Upper lobe of left lung (tissue), 6 donors: ENCODE data around the gene TMEM258. TPM values are rescaled to one million over a fixed set of nuclear protein-coding genes. Genes with fewer than 3 reads are reported as not detected.

Experiments used
- ATAC-seq, 2 donors: fragments of 200-7000 bp; cut with Tn5 transposase; one replicate each; pipeline ENCODE4 v1.9.1; 2022; ENCODE audit warnings: mild to moderate bottlenecking in 2 of 2, moderate library complexity in 2 of 2; ENCODE audit not compliant: low FRiP score in 2 of 2
- DNase-seq, 2 donors: peaks; one replicate each; pipeline ENCODE4 v3.0.0-alpha.2; 2019 to 2020
- H3K27ac ChIP-seq, 4 donors: fragments of 200-600 bp; sonication (generic); one replicate each; pipeline ENCODE4 v1.5.1; 2016 to 2019
- H3K27me3 ChIP-seq, 4 donors: fragments of 200-600 bp; sonication (generic); one replicate each; pipeline ENCODE4 v1.5.1; 2017 to 2019
- H3K36me3 ChIP-seq, 4 donors: fragments of 200-600 bp; sonication (generic); one replicate each; pipeline ENCODE4 v1.5.1; 2016 to 2019
- H3K4me1 ChIP-seq, 4 donors: fragments of 200-600 bp; sonication (generic); one replicate each; pipeline ENCODE4 v1.5.1; 2018 to 2019
- H3K4me3 ChIP-seq, 4 donors: fragments of 200-600 bp; sonication (generic); one replicate each; pipeline ENCODE4 v1.5.1; 2017 to 2019; ENCODE audit warnings: mild to moderate bottlenecking in 2 of 4, moderate library complexity in 1 of 4
- H3K9me3 ChIP-seq, 4 donors: fragments of 200-600 bp; sonication (generic); one replicate each; pipeline ENCODE4 v1.5.1; 2018 to 2019
- EP300 ChIP-seq, 4 donors: sonication (generic); formaldehyde crosslinking; IDR thresholded peaks; one replicate each; pipeline ENCODE4 v1.5.1; 2017; ENCODE audit warnings: antibody characterized with exemption in 4 of 4, control low read depth in 2 of 4
- POLR2A ChIP-seq, 4 donors: fragments of 450-650 bp; IDR thresholded peaks; one replicate each; pipeline ENCODE4 v1.5.1; 2016 to 2017; ENCODE audit warnings: antibody characterized with exemption in 4 of 4, mild to moderate bottlenecking in 2 of 4
- POLR2AphosphoS5 ChIP-seq, 2 donors: sonication (generic); formaldehyde crosslinking; IDR thresholded peaks; one replicate each; pipeline ENCODE4 v1.5.1; 2017; ENCODE audit warnings: antibody characterized with exemption in 2 of 2
- WGBS, 2 donors: methylation state at CpG; one replicate each; pipeline ENCODE4 v1.1.5; 2017 to 2018; 5-methylcytosine and 5-hydroxymethylcytosine counted together
- total RNA-seq, 6 donors: library from RNA; depleted of rRNA in 4 of 6; stranded (reverse); fragments of >200 nt in 4 of 6; gene quantifications; one replicate each; pipeline versions ENCODE4 v1.1.0 to v1.2.1, GENCODE V29; 2016 to 2021
- TF ChIP-seq, protein P1 (sequence below), 6 experiments: fragments of 450-650 bp in 4 of 6; fragments of 200-600 bp in 2 of 6; sonication (generic) in 2 of 6; IDR thresholded peaks; one replicate each; pipeline ENCODE4 v1.5.1; 2016 to 2019; ENCODE audit warnings: antibody characterized with exemption in 6 of 6
- donor health status: DM: no; HTN: no; CAD: no; lungs with moderate emphysema.
- donor health status: DM: no; HTN: yes; CAD: no; lungs with severe emphysema.

TMEM258 gene
- total RNA-seq, 6 donors from 2014 or later = 8.4 to 106 (median 34.9) TPM

DNA sequence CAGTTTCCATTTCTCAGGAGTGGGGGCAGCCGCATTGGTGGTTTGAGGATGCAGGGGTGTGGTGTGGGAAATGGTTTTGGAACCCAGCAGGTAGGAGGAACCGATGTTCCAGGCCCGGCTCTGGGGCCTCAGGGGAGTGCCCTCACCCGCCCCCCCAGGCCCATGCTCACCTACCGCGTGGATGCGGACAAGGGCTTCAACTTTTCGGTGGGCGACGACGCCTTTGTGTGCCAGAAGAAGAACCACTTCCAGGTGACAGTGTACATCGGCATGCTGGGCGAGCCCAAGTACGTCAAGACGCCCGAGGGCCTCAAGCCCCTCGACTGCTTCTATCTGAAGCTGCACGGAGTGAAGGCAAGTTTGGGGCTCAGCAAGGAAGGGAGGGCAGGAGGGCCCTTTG, 18.6 kb downstream of the TMEM258 start:
- DNase-seq = no peak
- no peak for ATAC-seq
- 93% methylated on average over 16 to 18 of the region's 18 CpGs for WGBS, 2 donors
- TF ChIP-seq POLR2AphosphoS5 (IDR thresholded peaks at IDR 0.05) (no peak), EP300 (IDR thresholded peaks at IDR 0.05) (no peak), POLR2A (IDR thresholded peaks at IDR 0.05) (no peak)
- TF ChIP-seq, protein P1, sequence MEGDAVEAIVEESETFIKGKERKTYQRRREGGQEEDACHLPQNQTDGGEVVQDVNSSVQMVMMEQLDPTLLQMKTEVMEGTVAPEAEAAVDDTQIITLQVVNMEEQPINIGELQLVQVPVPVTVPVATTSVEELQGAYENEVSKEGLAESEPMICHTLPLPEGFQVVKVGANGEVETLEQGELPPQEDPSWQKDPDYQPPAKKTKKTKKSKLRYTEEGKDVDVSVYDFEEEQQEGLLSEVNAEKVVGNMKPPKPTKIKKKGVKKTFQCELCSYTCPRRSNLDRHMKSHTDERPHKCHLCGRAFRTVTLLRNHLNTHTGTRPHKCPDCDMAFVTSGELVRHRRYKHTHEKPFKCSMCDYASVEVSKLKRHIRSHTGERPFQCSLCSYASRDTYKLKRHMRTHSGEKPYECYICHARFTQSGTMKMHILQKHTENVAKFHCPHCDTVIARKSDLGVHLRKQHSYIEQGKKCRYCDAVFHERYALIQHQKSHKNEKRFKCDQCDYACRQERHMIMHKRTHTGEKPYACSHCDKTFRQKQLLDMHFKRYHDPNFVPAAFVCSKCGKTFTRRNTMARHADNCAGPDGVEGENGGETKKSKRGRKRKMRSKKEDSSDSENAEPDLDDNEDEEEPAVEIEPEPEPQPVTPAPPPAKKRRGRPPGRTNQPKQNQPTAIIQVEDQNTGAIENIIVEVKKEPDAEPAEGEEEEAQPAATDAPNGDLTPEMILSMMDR (IDR thresholded peaks at IDR 0.05) = no peak
- Histone ChIP-seq H3K4me3 (no peak overlapping the region), H3K9me3 (no peaks in the 10 kb centered on the region), H3K36me3 (no peaks in the 10 kb centered on the region), H3K4me1 (peaks cover 9 to 26% (median 17%) of the 10 kb centered on the region in 4 donors), H3K27ac (no peak overlapping the region), H3K27me3 (no peaks in the 10 kb centered on the region)

DNA sequence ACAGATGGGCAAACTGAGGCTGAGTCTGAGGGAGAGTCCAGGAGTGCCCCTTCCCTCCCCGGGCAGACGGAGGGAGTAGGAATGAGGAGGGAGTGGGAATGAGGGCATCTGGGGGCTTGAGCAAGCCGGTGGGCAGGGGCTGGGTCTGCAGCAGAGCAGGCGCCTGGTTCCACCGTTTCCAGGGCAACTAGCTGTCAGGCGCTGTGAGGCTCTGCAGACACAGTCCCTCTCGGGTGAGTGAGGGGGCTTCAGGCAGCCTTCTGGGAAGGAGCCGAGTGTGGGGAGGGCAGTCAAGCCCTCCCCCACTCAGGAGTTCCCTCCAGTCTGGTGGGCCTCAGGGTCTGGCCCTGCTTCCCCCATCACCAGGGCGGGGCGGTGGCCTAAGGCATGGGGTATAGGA, 19.0 kb downstream of the TMEM258 start:
- no peak for ATAC-seq
- Histone ChIP-seq H3K27me3 (no peaks in the 10 kb centered on the region), H3K9me3 (no peaks in the 10 kb centered on the region), H3K36me3 (no peaks in the 10 kb centered on the region), H3K4me3 (no peak overlapping the region), H3K4me1 (peaks cover 9 to 26% (median 18%) of the 10 kb centered on the region in 4 donors), H3K27ac (no peak overlapping the region)
- 40 to 82% methylated on average over 1 to 10 of the region's 10 CpGs for WGBS, 2 donors
- TF ChIP-seq EP300 (IDR thresholded peaks at IDR 0.05) (no peak), POLR2AphosphoS5 (IDR thresholded peaks at IDR 0.05) (no peak), POLR2A (IDR thresholded peaks at IDR 0.05) (no peak)
- TF ChIP-seq, protein P1 (IDR thresholded peaks at IDR 0.05) = no peak
- DNase-seq = no peak

DNA sequence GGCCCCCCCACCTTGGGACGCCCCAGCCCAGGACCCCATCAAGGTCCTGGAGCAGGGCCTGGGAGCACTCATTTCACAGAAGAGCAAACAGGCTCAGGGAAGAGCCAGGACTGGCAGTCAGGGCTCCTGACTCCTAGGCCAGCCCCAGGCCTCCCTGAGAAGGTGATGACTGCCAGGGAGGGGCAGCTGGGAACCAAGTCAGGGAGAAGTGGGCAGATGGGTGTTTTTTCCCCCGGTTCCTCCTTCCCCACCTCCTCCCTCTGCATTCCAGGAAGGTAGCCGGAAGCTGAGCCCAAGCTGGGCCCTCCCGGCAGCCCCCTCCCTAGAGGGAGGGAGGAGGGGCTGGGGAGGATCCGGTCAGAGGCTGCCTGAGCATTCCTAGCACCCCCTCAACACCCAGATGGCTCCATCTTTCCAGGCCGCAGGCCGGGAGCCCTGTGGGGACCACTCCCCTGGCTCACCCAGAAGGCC, 20.4 kb downstream of the TMEM258 start:
- Histone ChIP-seq H3K4me1 (peaks cover 2 to 15% (median 9%) of the 10 kb centered on the region in 4 donors), H3K36me3 (no peaks in the 10 kb centered on the region), H3K27ac (peak overlapping the region in 3 of 4 donors; percentile 24 to 42 (median 26)), H3K4me3 (no peak overlapping the region), H3K9me3 (no peaks in the 10 kb centered on the region), H3K27me3 (no peaks in the 10 kb centered on the region)
- 60 to 78% methylated on average over 4 to 5 of the region's 7 CpGs for WGBS, 2 donors
- no peak for ATAC-seq
- DNase-seq = no peak
- TF ChIP-seq, protein P1 (IDR thresholded peaks at IDR 0.05) = no peak
- TF ChIP-seq POLR2AphosphoS5 (IDR thresholded peaks at IDR 0.05) = no peak
- no peak for TF ChIP-seq EP300 (IDR thresholded peaks at IDR 0.05)
- TF ChIP-seq POLR2A (IDR thresholded peaks at IDR 0.05) = no peak

DNA sequence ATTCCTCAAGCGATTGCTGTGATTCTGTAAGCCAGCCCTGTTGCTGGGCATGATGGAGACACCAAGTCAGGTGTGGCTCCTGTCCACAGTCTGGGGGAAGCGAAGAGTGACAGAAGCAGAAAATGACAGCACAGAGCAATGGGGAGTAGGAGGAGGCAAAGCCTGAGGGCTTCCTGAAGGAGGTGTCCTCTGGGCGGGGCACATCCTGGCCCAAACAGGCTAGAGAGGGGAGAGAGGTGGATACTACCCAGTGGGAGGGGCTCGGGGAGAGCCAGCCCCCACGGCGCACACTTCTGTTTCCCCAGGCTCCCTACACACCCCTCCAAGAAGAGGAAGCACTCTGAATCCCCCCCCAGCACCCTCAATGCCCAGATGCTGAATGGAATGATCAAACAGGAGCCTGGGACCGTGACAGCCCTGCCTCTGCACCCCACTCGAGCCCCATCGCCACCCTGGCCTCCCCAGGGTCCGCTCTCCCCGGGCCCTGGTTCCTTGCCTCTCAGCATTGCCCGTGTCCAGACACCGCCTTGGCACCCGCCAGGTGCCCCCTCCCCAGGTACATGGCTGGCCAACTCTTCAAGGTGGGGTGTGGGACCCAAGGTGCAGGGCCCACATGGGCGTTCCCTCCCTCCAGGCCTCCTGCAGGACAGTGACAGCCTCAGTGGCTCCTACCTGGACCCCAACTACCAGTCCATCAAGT, 21.1 kb downstream of the TMEM258 start:
- peaks cover 0 to 11% (median 7%) of the 10 kb centered on the region in 4 donors for H3K4me1 ChIP-seq
- no peaks in the 10 kb centered on the region for H3K9me3 ChIP-seq
- no peaks in the 10 kb centered on the region for H3K36me3 ChIP-seq
- no peak overlapping the region for H3K4me3 ChIP-seq
- ATAC-seq (no peak), DNase-seq (no peak)
- TF ChIP-seq POLR2A (IDR thresholded peaks at IDR 0.05) (no peak), POLR2AphosphoS5 (IDR thresholded peaks at IDR 0.05) (no peak)
- no peaks in the 10 kb centered on the region for H3K27me3 ChIP-seq
- peak overlapping the region in 2 of 4 donors; percentile 24 to 42 for H3K27ac ChIP-seq
- WGBS, 2 donors = 80 to 87% methylated on average over 12 to 15 of the region's 15 CpGs

DNA sequence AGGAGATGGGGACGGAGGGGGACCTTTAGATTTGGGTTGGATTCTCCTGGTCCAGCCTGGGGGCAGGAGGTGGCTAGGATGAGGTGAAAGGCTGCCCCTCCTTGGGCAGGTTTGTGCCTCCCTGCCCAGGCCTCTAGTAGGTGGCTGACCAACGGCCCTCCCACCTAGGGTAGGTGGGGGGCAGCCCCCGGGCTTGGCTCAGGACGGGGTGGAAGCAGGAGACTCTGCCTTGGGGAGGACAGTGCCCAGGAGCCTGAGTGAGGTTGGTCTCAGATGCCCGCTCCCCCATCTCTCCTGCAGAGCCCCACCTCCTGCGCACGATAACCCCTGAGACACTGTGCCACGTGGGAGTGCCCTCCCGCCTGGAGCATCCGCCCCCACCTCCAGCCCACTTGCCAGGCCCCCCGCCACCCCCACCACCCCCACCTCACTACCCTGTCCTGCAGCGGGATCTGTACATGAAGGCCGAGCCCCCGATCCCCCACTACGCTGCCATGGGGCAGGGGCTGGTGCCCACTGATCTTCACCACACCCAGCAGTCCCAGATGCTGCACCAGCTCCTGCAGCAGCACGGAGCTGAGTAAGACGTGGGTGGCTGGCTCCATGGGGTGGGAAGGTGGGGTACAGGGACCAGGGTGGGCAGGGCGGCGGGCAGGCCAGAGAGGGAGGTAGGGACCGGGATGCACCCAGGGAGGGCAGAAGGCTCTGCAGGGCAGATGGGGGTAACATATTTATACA, 22.3 kb downstream of the TMEM258 start:
- H3K27ac ChIP-seq = peak overlapping the region in 3 of 4 donors; percentile 12 to 70 (median 63)
- TF ChIP-seq POLR2AphosphoS5 (IDR thresholded peaks at IDR 0.05) (no peak), EP300 (IDR thresholded peaks at IDR 0.05) (no peak), POLR2A (IDR thresholded peaks at IDR 0.05) (no peak)
- TF ChIP-seq, protein P1 (IDR thresholded peaks at IDR 0.05) = no peak

More for the DNA sequence above, 22.3 kb downstream of the TMEM258 start:
- H3K27me3 ChIP-seq = no peaks in the 10 kb centered on the region
- H3K36me3 ChIP-seq = no peaks in the 10 kb centered on the region
- DNase-seq (peak in 1 of 2 donors; percentile 45), ATAC-seq (no peak)
- WGBS, 2 donors = 88 to 94% methylated on average over 6 to 20 of the region's 20 CpGs
- no peaks in the 10 kb centered on the region for H3K9me3 ChIP-seq
- no peak overlapping the region for H3K4me3 ChIP-seq
- peaks cover 0 to 11% (median 7%) of the 10 kb centered on the region in 4 donors for H3K4me1 ChIP-seq
